T-cell (primary cell): ENCODE results near the gene JADE2. TPM values are rescaled to one million over a fixed set of nuclear protein-coding genes. Genes with fewer than 3 reads are reported as not detected.
A peak's percentile ranks its signal among the peaks of the same experiment; 100 is the strongest.

Experiments used
- ATAC-seq, 4 experiments: fragments of 200-7000 bp in 3 of 4; fragments of 150-1000 bp in 1 of 4; cut with Tn5 transposase; replicated peaks in 1 of 4; 1 replicate in 3 of 4; 2 replicates in 1 of 4; pipeline ENCODE4 v1.10.0; 2021; ENCODE audit warnings: moderate library complexity in 3 of 4, mild to moderate bottlenecking in 2 of 4, moderate number of reproducible peaks in 1 of 4
- CTCF ChIA-PET, 2 donors: fragments of 300-600 bp; sonication (Branson Sonifier 250); formaldehyde crosslinking; loops; one replicate each; lab custom pipeline; 2022; ENCODE audit warnings: antibody characterized with exemption in 2 of 2; lab: Charles Lee
- POLR2A ChIA-PET, 2 donors: fragments of 300-600 bp; sonication (Branson Sonifier 250); formaldehyde crosslinking; loops; one replicate each; lab custom pipeline; 2022; ENCODE audit warnings: antibody characterized with exemption in 2 of 2; lab: Charles Lee
- DNase-seq, 35 experiments: peaks; one replicate each; pipeline versions ENCODE4 v3.0.0 to v3.0.0-alpha.2; 2013 to 2023
- H3K27ac ChIP-seq: one replicate; pipeline ENCODE4 v1.5.1; 2013; ENCODE audit warnings: low read length
- H3K27me3 ChIP-seq, 2 experiments: replicated peaks in 1 of 2; 1 replicate in 1 of 2; 2 replicates in 1 of 2; pipeline versions ENCODE4 v1.6.1 to v1.7.0; 2013; ENCODE audit warnings: low read length in 1 of 2, mixed read lengths in 1 of 2; ENCODE audit not compliant: control insufficient read depth in 2 of 2, insufficient read depth in 2 of 2; ENCODE audit errors: extremely low read depth in 1 of 2
- H3K36me3 ChIP-seq, 2 donors: 1 replicate in 1 of 2; 2 replicates in 1 of 2; pipeline versions ENCODE4 v1.6.1 to v1.7.0; 2013; ENCODE audit warnings: low read length in 1 of 2; ENCODE audit not compliant: control insufficient read depth in 2 of 2, insufficient read depth in 1 of 2; ENCODE audit errors: extremely low read depth in 1 of 2
- H3K4me1 ChIP-seq, 2 experiments: 1 replicate in 1 of 2; 2 replicates in 1 of 2; pipeline versions ENCODE4 v1.6.1 to v1.7.0; 2013; ENCODE audit warnings: low read length in 2 of 2, mixed read lengths in 1 of 2; ENCODE audit not compliant: insufficient read depth in 2 of 2, control insufficient read depth in 1 of 2; ENCODE audit errors: extremely low read depth in 1 of 2
- H3K4me3 ChIP-seq, 2 donors: 1 replicate in 1 of 2; 2 replicates in 1 of 2; pipeline versions ENCODE4 v1.5.1 to v1.7.0; 2013; ENCODE audit warnings: mild to moderate bottlenecking in 2 of 2, low read length in 1 of 2, moderate library complexity in 1 of 2; ENCODE audit not compliant: control insufficient read depth in 1 of 2; ENCODE audit errors: extremely low read depth in 1 of 2
- H3K9me3 ChIP-seq: 2 replicates; pipeline ENCODE4 v1.7.0; 2013
- H3K27ac Mint-ChIP-seq, 2 donors: one replicate each; pipeline ENCODE4 v1.8.0; 2020 to 2021; ENCODE audit warnings: mild to moderate bottlenecking in 2 of 2, mixed read lengths in 2 of 2
- H3K27me3 Mint-ChIP-seq, 2 donors: one replicate each; pipeline ENCODE4 v1.8.0; 2021 to 2022; ENCODE audit warnings: mixed read lengths in 2 of 2
- H3K36me3 Mint-ChIP-seq: one replicate; pipeline ENCODE4 v1.8.0; 2021; ENCODE audit warnings: mixed read lengths
- H3K4me1 Mint-ChIP-seq, 3 donors: one replicate each; pipeline ENCODE4 v1.8.0; 2020 to 2022; ENCODE audit warnings: mixed read lengths in 3 of 3, mild to moderate bottlenecking in 1 of 3
- H3K4me3 Mint-ChIP-seq, 3 donors: one replicate each; pipeline ENCODE4 v1.8.0; 2020 to 2022; ENCODE audit warnings: mild to moderate bottlenecking in 3 of 3, mixed read lengths in 3 of 3, moderate library complexity in 3 of 3
- H3K9me3 Mint-ChIP-seq, 3 donors: one replicate each; pipeline ENCODE4 v1.8.0; 2020 to 2022; ENCODE audit warnings: mixed read lengths in 3 of 3
- WGBS: methylation state at CpG from one replicate; pipeline ENCODE4 v1.1.5; 2013; ENCODE audit warnings: missing lambda C conversion rate; ENCODE audit not compliant: insufficient coverage; 5-methylcytosine and 5-hydroxymethylcytosine counted together
- total RNA-seq, 35 experiments: library from RNA in 6 of 35; stranded (reverse) in 6 of 35; fragments of 120-200 nt in 1 of 35; gene quantifications; one replicate each; pipeline versions ENCODE4 v1.2.1 to v1.2.4 and lab custom pipeline; 2013 to 2026

JADE2 gene
- total RNA-seq, 5 donors from 2014 or later (not counting 1 experiment from before 2014, with no cell fraction given), result 163 to 263 (median 239) TPM

DNA sequence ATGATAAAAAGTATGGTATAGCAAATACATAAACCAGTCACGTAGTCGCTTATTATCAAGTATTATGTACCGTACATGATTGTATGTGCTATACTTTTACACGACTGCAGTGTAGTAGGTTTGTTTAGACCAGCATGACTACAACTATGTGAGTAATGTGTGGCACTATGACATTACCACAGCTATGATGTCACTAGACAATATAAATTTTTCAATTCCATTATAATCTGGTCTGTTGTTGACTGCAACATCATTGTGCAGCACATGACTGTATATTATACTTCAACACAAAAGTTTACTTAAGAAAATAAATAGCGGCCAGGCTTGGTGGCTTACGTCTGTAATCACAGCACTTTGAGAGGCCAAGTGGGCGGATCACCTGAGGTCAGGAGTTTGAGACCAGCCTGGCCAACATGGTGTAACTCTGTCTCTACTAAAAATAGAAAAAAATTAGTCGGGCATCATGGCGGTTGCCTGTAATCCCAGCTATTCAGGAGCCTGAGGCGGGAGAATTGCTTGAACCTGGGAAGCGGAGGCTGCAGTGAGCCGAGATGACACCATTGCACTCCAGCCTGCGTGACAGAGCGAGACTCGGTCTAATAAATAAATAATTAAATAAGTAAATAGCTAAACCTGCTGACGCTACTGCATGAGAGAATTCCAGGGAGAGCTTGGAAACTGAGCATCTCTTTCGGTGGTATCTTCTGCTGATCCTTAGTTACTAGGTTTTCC, 24.6 kb upstream of the JADE2 start:
- ChIA-PET POLR2A (interaction anchor here in 1 of 2 donors (0.7 kb wide), 1 partner anchor 12 kb away, joined by 3 read pairs; no protein-coding TSS in a partner anchor), CTCF (interaction anchor here in 1 of 2 donors (0.6 kb wide), 1 partner anchor 213 kb away, joined by 5 read pairs; no protein-coding TSS in a partner anchor)
- Mint-ChIP-seq H3K9me3 (no peaks in the 10 kb centered on the region), H3K27ac (peak overlapping the region in 1 of 2 donors; percentile 43), H3K4me3 (no peak overlapping the region), H3K36me3 (no peaks in the 10 kb centered on the region), H3K4me1 (peaks cover 21 to 27% (median 22%) of the 10 kb centered on the region in 3 donors), H3K27me3 (no peaks in the 10 kb centered on the region)
- Histone ChIP-seq H3K9me3 (no peaks in the 10 kb centered on the region), H3K4me3 (no peak overlapping the region), H3K27me3 (no peaks in the 10 kb centered on the region), H3K4me1 (peaks cover 12 to 26% of the 10 kb centered on the region in 2 experiments), H3K27ac (no peak overlapping the region), H3K36me3 (no peaks in the 10 kb centered on the region)
- 85% methylated on average over 4 of the region's 17 CpGs for WGBS
- DNase-seq (no peak), ATAC-seq (no peak)

DNA sequence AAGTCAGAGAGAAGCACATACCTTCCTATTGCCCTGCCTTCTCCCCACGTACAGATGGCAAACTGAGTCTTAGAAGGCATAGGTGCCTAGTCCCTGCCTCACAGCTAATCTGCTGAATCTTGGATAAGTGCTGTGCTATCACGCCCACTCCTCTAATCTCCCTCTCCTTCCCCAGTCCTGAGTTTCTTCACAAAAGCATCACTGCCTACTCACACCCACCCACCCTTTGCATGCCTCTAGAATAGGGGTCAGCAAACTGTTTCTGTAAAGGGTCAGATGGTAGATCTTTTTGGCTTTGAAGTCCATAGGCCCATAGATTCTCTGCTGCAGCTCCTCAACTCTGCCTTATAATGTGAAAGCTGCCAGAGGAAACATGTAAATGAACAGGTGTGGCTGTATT, 23.2 kb upstream of the JADE2 start:
- WGBS, result 86% methylated on average over 1 of the region's 2 CpGs
- no peak overlapping the region for H3K4me3 Mint-ChIP-seq

DNA sequence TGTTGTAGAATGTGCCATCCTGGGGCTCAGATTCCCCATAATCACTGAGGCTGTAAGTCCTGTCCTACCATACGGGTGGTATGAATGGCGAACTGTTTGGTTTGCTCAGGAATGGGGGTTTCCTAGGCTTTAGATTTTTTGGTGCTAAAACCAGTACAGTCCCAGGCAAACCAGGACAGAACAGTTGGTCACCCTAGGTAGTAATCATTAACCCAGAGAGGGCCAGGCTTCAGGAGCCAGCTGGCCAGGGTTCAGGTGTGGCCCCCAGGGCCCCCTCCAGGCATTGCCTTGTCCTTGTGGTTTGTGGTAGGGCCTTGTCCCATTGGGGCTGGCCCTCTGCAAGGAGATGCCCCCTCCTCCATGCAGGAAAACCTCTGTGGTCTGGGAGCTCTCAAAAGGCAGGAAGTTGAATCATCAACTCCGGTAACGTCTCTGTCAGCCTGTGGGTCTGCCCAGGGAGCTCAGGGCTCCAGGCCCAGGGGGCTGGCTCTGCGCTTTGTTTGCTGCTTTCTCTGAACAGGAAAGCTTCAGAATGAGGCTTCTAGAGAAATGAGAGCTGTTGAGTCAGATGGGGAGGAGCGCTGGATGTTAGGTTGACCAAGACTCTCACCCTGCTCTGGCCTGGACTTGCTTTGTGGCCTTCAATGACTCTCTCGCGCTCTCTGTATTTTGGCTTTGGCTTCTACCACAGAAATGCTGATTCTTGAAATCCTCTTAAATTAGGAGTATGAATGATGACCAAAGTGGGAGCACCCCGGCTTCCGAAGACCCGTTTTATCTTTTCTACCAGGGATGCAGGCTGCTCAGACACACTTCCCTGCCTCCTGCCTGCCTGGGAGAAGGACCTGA, 22.2 kb upstream of the JADE2 start:
- ChIA-PET POLR2A (interaction anchor here in 1 of 2 donors (0.7 to 0.9 kb wide), 2 partner anchors 326 to 442 kb away, joined by 3 to 7 read pairs; partner anchors contain the start of gene SKP1), CTCF (interaction anchor here in 1 of 2 donors (1.2 kb wide), 1 partner anchor 10 kb away, joined by 3 read pairs; no protein-coding TSS in a partner anchor)
- H3K36me3 Mint-ChIP-seq, result no peaks in the 10 kb centered on the region
- H3K4me3 ChIP-seq, result peak overlapping the region in 1 of 2 donors; percentile 7
- peak overlapping the region; percentile 31 to 64 (median 39) for H3K4me3 Mint-ChIP-seq
- H3K27ac ChIP-seq, result peak overlapping the region; percentile 70
- peak overlapping the region; percentile 92 to 93 for H3K27ac Mint-ChIP-seq
- H3K9me3 Mint-ChIP-seq, result no peaks in the 10 kb centered on the region
- peaks cover 22 to 32% (median 25%) of the 10 kb centered on the region in 3 donors for H3K4me1 Mint-ChIP-seq
- no peaks in the 10 kb centered on the region for H3K9me3 ChIP-seq
- H3K27me3 ChIP-seq, result no peaks in the 10 kb centered on the region
- WGBS, result 21% methylated on average over 7 of the region's 11 CpGs
- H3K27me3 Mint-ChIP-seq, result no peaks in the 10 kb centered on the region
- ATAC-seq (peak; percentile 83 to 97 (median 94)), DNase-seq (peak in 29 of 35 experiments; percentile 6 to 66 (median 23))
- H3K36me3 ChIP-seq, result no peaks in the 10 kb centered on the region
- peaks cover 12 to 26% of the 10 kb centered on the region in 2 experiments for H3K4me1 ChIP-seq

More for the DNA sequence above, 23.2 kb upstream of the JADE2 start:
- H3K27ac ChIP-seq, result no peak overlapping the region
- Mint-ChIP-seq H3K4me1 (peaks cover 22 to 29% (median 22%) of the 10 kb centered on the region in 3 donors), H3K36me3 (no peaks in the 10 kb centered on the region), H3K27me3 (no peaks in the 10 kb centered on the region), H3K27ac (peak overlapping the region; percentile 65 to 69), H3K9me3 (no peaks in the 10 kb centered on the region)
- CTCF ChIA-PET, result no interaction called here
- ATAC-seq, result no peak
- no peak overlapping the region for H3K4me3 ChIP-seq
- DNase-seq, result no peak
- no peaks in the 10 kb centered on the region for H3K27me3 ChIP-seq
- H3K4me1 ChIP-seq, result peaks cover 12 to 26% of the 10 kb centered on the region in 2 experiments
- no peaks in the 10 kb centered on the region for H3K36me3 ChIP-seq
- H3K9me3 ChIP-seq, result no peaks in the 10 kb centered on the region
- POLR2A ChIA-PET, result no interaction called here

DNA sequence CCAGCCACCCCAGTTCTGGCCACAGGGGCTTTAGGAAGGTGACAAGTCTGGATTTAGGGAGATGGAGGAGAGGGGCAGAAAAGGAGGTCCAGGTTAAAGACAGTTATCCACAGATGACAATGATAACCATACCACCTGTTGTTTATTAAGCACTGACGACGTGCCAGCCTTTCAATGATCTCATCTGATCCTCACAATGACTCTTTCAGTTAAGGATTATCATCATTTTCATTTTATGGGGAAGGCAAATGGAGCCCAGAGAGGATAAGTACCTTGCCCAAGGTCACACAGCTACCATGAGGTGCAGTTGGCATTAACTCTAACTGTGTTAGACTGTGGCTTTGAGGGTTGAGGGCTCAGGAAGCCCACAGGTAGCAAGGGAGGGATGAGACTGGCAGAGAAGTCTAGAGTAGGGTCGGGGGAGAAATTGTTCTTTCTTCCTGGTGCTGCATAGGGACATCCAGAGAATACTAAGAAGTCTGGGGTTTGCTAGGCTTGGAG, 21.5 kb upstream of the JADE2 start:
- POLR2A ChIA-PET, result interaction anchor here in 1 of 2 donors (0.6 kb wide), 1 partner anchor 1459 kb away, joined by 5 read pairs; no protein-coding TSS in a partner anchor
- no peak overlapping the region for H3K4me3 ChIP-seq
- peak overlapping the region; percentile 70 for H3K27ac ChIP-seq
- no peaks in the 10 kb centered on the region for H3K36me3 ChIP-seq
- Mint-ChIP-seq H3K9me3 (no peaks in the 10 kb centered on the region), H3K4me3 (peak overlapping the region; percentile 31 to 64 (median 39)), H3K27me3 (no peaks in the 10 kb centered on the region), H3K4me1 (peaks cover 22 to 32% (median 25%) of the 10 kb centered on the region in 3 donors), H3K27ac (peak overlapping the region; percentile 92 to 93), H3K36me3 (no peaks in the 10 kb centered on the region)
- CTCF ChIA-PET, result interaction anchor here in 1 of 2 donors (1.2 kb wide), 1 partner anchor 10 kb away, joined by 3 read pairs; no protein-coding TSS in a partner anchor
- no peaks in the 10 kb centered on the region for H3K9me3 ChIP-seq
- H3K4me1 ChIP-seq, result peaks cover 12 to 26% of the 10 kb centered on the region in 2 experiments
- WGBS, result 13% methylated on average over 1 of the region's 3 CpGs
- H3K27me3 ChIP-seq, result no peaks in the 10 kb centered on the region
- ATAC-seq, result no peak
- DNase-seq, result no peak

DNA sequence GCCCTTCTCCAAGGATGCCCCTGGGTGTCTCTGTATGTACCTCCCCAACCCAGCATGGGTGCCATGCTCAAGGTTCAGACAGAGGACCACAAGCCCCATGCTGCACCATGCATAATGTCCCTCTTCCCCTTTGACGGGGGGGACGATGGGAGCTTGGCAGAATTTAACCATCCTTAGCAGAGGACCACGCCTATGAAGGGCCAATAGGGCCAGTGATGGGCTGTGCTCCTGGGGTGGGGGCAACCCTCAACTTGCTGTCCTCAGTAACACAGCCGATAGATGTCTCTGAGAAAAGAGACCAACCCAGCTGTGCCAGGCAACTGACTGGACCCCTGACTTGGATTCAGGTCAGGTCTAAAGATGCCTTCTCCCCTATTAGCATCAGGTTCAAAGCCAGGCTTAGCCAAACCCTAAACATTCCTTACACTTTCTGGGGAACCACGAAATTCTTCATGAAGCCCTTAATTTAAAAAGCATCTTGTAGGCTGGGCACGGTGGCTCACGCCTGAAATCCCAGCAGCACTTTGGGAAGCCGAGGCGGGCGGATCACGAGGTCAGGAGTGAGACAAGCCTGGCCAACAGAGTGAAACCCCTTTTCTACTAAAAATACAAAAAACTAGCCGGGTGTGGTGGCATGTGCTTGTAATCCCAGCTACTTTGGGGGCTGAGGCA, 20.7 kb upstream of the JADE2 start:
- no peaks in the 10 kb centered on the region for H3K27me3 Mint-ChIP-seq
- H3K9me3 Mint-ChIP-seq, result no peaks in the 10 kb centered on the region
- peak overlapping the region; percentile 92 to 93 for H3K27ac Mint-ChIP-seq
- H3K4me1 Mint-ChIP-seq, result peaks cover 22 to 32% (median 25%) of the 10 kb centered on the region in 3 donors
- ChIA-PET CTCF (no interaction called here), POLR2A (interaction anchor here in 1 of 2 donors (0.6 kb wide), 1 partner anchor 1460 kb away, joined by 5 read pairs; no protein-coding TSS in a partner anchor)
- H3K4me1 ChIP-seq, result peaks cover 12 to 26% of the 10 kb centered on the region in 2 experiments
- H3K27me3 ChIP-seq, result no peaks in the 10 kb centered on the region
- no peak overlapping the region for H3K27ac ChIP-seq
- ATAC-seq (no peak), DNase-seq (no peak)
- no peaks in the 10 kb centered on the region for H3K9me3 ChIP-seq
- H3K36me3 Mint-ChIP-seq, result no peaks in the 10 kb centered on the region
- H3K4me3 Mint-ChIP-seq, result no peak overlapping the region
- WGBS, result 93% methylated on average over 3 of the region's 12 CpGs
- no peaks in the 10 kb centered on the region for H3K36me3 ChIP-seq
- H3K4me3 ChIP-seq, result no peak overlapping the region
